SKM-1 treated with dmso at 0.1 percent for 144 hours (cell line): ENCODE data around the gene NCR2.

ENCODE experiments used
- DNase-seq: peaks from one replicate; lab custom pipeline; 2025; ENCODE audit not compliant: unreplicated experiment; lab: John Stamatoyannopoulos, UW

NCR2 gene

DNA sequence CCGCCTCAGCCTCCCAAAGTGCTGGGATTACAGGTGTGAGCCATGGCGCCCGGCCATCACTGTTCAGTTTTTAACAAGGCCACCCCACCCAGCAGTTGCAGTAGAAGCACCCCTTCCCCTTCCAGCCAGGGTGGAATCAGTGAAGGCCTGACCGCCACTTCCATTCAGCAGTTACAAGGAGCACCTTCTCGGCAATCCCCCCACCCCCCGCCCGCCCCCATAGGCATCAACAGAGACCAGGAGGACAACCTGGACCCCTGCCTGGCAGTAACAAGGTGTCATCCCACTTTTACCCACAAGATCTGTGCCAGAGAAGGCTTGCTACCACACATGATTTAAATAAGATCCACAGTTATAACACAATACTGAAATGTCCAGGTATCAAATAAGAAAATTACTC, 23.1 kb downstream of the NCR2 start:
- no peak for DNase-seq

DNA sequence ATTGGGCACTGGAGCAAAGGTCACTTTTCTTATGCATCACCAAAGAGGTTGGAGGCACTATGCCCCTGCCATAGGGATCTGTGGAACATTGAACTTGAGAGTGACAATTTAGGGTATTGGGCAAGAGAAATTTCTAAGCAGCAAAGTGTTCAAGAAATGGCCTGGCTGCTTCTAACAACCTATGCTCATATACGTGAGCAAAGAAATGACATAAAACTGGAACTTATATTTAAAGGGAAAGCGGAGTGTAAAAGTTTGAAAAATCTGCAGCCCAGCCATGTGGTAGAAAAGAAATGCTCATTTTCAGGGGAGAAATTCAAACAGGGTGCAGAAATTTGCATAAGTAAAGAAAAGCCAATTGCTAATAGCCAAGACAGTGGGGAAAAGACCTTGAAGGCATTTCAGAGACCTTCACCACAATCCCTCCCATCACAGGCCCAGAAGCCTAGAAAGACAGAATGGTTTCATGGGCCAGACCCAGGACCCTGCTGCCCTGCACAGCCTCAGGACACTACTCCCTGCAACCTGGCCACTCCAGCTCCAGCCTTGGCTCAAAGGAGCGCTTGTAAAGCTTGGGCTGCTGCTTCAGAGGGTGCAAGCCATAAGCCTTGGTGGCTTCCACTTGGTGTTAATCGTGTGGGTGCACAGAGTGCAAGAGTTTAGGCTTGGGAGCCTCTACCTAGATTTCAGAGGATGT, 24.4 kb downstream of the NCR2 start:
- DNase-seq = no peak

DNA sequence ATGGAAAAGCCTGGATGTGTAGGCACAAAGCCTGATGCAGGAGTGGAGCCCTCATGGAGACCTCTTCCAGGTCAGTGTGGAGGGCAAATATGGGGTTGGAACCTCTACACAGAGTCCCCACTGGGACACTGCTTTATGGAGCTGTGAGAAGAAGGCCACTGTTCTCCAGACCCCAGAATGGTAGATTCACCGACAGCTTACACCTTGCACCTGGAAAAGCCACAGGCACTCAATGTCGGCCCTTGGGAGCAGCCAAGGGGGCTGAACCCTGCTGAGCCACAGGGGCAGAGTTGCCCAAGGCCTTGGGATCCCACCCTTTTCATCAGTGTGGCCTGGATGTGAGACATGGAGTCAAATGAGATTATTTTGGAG, 24.9 kb downstream of the NCR2 start:
- no peak for DNase-seq

DNA sequence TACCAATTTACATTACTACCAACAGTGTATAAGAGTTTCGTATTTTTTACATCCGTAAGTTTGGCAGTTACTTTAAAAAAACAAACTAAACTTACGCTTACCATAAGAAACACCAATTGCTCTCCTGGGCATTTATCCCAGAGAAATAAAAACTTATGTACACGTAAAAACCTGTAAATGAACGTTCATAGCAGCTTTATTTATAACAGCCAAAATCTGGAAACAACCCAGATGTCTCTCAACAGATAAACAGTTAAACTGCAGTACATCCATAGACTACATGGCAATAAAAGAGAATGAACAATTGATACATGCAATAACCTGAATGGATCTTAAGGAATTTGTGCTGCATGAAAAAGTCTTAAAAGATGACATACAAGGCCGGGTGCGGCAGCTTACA, 30.7 kb downstream of the NCR2 start:
- no peak for DNase-seq

DNA sequence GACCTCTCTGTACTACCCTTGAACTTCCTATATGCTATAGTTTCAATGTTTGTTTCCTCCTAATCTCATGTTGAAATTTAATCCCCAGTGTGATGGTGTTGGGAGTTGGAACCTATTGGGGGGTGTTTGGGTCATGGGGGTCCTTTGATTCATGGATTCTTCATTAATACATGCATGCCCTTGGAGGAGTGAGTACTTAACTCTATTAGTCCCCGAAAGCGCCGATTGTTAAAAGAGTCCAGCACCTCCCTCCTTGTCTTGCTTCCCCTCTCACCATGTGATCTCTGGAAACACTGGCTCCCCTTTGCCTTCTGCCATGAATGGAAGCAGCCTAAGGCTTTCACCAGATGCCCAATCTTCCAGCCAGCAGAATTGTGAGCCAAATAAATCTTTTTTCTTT, 31.7 kb downstream of the NCR2 start:
- DNase-seq = no peak

DNA sequence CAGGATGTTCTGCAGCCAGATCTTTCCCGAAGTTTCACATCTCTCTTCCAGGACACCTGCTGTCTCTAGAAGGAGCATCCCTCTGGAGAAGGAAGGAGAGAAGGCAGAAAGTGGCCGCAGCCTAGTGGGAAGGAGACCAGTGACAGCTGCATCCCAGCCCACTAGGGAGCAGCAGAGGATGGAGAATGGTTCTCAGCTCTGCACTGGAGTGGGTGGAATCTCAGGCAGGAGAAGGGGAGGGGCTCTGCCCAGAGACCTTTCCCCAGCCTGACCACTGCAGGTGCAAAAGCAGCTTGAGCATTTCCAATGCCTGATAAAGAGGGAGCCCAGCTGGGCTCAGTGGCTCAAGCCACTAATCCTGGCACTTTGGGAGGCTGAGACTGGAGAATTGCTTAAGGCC, 32.3 kb downstream of the NCR2 start:
- DNase-seq = peak; percentile 19

DNA sequence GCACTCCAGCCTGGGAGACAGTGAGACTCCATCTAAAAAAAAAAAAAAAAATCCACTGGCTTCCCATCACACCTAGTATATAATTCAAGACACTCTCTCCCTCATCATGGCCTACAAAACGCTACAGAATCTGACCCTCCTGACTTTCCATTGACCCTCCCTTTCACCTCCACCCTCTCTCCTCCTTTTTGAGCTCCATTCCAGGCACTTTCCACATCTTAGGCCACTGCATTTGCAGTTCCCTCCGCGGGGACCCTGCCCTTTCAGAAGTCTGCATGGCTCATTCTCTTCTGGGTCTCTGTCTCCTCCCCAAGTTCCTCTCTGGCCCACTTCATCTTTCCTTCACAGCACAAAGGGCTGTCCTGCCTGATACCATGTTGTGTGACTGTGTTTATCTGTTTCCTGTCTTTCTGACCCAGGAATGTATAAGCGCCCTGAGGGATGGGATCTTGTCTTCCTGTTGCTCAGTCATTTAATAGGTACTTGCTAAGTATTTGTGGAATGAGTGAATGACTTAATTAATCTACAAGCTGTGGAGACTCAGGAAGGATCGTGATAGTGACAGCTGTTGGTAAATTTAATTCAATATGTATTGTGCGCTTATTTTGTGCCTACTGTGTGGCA, 35.2 kb downstream of the NCR2 start:
- DNase-seq = no peak

DNA sequence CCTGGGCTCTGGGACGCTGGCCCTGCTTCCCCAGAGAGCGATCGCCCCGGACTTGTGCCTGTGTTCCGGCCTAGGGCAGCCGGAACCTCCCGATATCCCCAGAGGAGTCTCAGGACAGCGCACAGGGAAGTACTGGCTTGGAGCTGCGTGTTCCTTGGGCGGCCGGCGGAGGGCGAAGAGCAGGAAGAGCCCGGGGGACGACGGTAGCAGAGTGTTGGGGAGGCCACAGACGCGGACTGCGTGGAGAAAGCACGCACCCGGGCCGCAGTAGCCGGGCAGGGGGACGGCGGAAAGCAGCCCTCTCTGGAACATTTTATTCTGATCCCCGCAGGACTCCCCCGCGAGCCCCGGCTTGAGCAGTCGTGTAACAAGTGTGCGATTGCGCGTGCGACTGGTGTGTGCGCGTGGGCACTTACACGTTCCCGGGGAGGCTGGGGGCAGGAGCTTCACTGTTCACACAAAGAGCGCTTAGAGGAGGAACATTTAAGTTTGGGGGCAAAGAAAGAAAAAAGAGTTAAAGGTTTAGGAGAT, 36.1 kb downstream of the NCR2 start:
- no peak for DNase-seq

DNA sequence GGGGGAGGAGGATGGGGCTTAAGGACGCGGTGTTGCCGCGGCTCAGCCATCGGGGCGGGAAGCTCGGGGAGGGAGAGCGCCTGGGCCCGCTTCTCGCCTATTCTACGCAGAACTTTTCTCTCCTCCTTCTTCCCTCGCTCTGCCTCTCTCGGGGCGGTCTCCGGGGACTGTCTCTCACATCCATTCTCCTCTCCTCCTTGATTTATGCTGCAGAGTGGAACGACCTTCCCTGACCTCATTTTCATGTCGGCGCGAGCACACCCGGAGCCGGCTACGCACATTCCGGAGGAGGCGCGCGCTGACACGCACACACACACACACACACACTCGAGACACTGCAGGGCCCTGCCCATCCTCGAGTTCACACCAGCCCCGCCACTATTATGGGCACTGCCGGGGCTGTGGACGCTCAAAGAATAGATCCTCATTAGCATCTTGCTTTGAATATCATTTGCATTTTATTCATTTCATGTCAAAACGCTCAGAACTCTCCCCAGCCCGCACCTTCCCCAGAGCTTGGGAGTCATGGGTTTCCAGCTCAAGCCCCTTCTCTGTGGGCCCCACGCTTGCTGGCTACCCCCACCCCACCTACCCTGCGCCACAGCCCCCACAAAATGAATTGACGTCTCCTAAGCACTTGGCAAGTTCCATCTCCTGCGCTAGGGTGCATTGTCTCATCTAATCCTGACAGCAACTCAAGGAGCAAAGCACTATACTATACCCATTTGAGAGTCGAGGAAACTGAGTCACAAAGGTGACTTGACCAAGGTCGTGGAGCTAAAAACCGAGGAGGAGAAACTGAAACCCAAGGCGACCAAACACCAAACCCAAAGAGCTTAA, 36.8 kb downstream of the NCR2 start:
- no peak for DNase-seq

DNA sequence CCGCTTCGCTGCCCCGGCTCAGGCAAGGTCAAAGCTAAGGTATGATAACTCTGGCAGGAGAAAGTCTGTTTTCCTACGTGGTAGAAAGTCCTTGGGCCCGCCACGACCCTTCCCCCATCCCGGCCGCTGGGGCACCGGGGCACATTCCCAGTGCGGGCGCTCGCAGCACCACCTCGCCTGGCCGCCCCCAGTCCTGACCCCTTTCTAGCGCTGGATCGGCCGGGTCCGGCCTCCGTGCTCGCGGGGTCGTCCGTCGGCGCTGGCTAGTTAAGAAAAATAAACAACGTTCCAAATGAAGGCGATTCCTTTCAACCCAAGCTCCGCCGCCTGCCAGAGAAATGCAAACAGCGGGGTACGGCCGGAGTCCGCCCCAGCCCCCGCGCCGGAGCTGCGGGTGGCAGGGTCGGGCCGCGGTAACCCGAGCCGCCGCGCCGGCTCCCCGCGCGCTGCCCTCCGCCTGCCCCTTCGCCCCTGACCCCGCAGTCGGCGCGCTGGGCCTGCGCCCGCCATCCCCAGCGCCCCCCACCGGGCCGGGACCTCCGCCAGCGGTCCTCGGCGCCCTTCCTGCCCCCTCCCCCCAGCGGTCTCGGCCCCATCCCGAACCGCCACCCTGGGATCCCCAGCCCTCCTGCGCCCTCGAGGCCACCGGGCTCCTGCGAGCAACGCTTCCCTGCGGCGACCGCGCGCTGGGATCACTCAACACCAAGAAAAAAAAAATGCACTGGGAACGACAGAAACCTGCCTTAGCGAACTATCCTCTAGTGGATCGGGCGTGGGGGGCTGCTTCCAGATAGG, 37.6 kb downstream of the NCR2 start:
- no peak for DNase-seq

DNA sequence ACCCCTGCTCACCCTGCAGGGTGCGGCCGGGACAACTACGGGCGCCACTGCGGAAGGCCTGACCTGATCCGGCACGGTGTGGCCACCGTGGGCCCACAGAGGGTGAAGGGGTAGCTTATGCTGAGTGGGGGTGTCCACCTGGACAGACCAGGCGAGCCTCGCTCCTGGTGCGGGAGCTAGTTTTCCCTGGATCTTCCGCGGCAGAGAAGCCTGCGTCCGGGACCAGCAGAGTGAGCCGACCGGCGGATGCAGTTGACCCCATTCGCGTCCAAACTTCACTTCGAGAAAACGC, 38.2 kb downstream of the NCR2 start:
- no peak for DNase-seq

DNA sequence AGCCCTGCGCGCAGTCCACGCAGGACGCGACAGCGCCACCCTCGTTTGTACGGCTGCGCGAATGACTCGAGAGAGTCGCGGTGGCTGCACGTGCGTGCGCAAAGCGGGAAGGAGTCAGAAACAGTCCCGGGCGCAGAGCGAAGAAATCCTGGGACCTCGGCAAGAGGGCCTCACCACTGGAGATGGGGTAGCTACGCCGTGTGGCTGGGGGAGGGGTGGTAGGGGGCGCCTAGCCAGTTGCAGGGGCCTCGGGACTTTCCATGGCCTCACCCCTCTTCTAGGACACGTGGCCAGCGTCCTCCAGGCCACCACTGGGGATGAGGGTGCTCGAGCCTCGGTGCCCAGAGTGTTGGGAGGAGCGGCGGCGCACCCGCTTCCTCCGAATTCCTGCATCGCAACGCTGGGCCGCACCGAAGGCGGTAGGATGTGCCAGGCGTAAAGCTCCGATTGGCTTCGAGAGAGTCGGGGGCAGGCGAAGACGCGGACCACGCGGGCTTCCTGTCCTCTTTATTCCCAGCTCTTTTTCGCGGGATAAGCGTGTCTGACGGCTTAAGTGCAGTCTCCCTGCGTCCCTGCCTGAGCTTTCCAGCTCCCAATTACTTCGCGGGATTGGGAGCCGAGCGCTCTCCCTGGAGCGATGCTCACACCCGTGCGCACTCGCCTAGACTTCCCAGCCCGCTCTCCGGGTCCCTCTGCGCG, 38.7 kb downstream of the NCR2 start:
- DNase-seq = no peak

DNA sequence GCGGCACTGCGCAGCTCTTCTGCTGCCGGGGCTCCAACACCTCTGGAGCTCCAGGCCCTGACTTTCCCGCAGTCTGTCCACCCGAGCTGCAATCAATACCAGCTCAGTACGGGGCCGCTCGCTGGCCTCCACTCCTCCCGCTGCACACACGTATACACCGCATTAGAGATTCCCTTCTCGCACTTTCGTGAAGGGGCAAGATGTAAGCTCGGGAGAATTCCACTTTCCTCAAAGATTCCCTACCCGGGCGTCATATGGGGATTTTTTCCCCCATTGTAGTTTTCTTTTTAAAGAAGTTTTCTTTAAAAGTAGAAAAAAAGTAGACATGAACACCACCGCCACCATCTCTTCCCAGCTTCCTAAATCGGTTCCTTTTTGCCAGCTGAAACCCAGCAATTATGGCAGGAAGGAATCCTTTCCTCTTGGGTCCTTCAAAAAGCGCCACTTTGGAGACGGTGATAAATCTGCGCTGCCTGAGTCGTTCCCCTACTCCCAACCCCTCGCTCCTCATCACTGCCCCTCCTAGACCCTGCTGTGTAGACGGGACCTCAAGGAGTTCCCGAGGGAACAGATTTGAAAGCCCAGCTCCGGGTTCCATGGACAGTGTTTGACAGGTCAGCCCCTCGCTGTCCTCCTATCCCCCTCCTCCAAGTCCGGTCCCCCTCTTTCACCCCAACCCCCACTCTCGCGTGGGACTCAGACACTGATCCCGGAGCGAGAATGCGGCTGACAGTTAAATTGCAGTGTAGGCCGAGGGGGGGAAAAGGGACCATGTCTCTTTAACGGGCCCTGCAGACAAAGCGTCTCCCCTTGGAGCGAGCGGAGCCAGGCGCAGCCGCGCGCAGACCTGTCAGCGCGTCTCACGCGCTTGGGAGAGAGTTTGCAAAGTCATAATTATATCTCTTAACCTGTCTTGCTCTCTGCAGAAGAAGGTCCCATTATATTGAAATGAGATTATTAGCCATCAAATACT, 39.5 kb downstream of the NCR2 start:
- DNase-seq = no peak

DNA sequence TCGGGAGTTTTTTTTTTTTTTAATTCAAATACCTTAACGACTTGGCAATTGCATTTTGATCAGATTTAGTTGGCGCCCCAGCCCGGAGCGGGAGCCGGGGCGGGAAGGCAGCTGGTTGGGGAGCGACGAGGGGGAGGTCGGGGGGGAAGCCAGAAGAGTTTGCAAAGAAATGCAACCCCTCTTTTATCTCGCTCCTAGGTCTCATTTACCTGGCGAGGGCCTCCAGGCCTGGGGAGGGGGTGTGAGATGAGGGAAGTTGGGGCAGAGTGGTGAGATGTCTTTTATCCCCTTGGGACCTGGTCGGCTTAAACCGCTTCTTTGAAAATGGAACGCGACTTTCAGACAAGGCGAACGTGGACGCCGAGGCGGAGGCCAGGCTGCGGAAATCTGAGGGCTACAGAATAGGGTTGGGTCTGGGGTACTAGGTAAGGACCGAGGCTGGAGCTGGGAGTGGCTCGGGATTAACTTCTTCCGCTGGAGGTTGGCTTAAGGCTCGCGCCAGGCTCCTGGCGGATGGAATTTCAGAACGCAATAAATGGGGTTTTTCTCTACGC, 40.3 kb downstream of the NCR2 start:
- DNase-seq = no peak

DNA sequence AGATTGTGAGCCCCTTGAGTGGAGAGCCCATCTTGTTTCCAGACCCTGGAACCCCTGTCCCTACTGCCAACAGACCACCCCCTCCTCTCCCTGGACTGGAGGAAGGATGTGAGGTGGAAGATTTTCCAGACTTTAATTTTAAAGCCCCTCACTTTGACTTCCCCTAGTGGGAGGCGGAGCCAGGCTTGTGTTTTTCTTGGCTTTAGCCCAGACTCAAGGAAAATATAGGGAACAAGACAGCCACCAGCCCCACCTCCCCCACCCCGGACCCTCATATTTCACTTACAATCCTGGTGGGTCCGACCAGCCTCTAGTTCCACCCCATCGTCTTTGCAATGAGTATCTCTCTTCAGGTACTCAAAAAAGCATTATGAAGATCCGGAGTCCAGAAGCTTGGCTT, 40.8 kb downstream of the NCR2 start:
- no peak for DNase-seq

DNA sequence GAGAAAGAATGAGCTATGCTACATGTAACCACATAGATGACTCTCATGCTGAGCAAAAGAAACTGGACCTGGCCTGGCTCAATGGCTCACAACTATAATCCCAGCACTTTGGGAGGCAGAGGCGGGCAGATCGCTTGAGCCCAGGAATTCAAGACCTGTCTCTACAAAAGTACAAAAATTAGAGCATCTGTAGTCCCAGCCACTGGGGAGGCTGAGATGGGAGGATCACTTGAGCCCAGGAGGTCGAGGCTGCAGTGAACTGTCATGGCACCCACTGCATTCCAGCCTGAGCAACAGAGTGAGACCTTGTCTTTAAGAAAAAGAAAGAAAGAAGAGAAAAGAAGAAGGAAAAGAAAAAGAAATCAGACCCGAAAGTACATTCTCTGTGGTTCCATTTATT, 41.7 kb downstream of the NCR2 start:
- DNase-seq = no peak

DNA sequence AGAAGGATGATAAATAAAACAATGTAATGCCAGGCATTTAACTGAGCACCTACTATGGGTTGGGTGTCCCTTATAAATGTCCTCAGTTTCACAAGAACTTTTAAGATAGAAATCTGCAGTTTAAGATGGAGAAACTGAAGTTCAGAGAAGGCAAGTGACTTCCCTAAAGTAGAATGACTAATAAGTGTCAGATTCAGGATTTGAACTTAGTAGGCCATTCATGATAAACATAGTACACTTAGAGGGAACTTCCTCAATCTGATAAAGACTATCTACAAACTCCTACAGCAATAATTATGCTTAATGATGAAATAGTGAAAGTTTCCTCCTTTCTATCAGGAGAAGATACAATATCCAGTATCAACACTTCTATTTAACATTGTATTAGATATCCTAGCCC, 43.9 kb downstream of the NCR2 start:
- DNase-seq = peak; percentile 92

DNA sequence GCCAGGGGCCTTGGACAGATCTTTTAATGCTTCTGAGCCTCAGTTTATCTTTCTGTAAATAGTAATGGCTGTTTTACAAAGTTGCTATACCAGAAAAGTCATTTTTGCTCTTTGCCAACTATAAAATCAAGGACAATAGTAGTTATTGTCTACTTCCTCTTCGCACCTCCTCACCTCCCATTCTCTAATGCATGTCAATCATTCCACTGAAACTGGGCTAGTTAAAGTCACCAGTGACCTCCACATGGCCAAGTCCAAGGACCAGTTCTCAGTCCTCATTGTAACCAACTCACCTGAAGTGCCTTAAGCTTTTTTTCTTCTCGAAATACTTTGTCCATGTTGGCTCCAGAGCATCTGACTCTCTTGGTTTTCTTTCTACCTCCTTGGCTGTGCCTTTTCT, 51.2 kb downstream of the NCR2 start:
- no peak for DNase-seq

DNA sequence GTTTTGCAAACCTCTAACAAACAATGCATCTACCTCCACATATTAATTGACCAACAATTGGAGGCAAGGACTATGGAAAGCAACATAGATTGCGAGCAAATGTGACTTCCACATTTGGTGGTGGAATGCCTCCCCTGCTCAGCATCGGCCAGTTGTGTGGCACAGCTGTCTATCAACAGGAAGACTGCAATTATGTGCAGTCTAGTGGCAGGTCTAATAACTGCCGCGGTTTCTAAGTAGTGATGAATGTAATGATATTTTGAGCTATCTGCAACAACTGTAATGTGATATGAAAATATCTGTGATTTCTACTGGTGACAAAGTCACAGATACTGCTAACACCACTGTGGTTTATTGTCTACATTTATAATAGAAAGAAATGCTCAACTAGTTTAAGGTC, 56.8 kb downstream of the NCR2 start:
- no peak for DNase-seq
